ENCODE measurements around the gene BMP7.
A peak's percentile ranks its signal among the peaks of the same experiment; 100 is the strongest.

The BMP7 gene

GRCh38 chr20:57143173-57143572 is 123.3 kb downstream of the BMP7 start:
- Histone ChIP-seq H3K14ac (ENCODE audit: low read length in 2 of 2) (no peak overlapping the region), H3K9me3 (ENCODE audit: control insufficient read depth, low read length) (no peaks in the 10 kb centered on the region), H3K4me1 (ENCODE audit: control insufficient read depth, insufficient read depth, low read depth, low read length) (no peaks in the 10 kb centered on the region), H2BK5ac (ENCODE audit: low read depth, low read length, poor library complexity, severe bottlenecking) (no peak overlapping the region), H3K27ac (ENCODE audit: low read length, poor library complexity, severe bottlenecking) (no peak overlapping the region), H2AK5ac (ENCODE audit: low read length, severe bottlenecking) (no peak overlapping the region), H4K8ac (ENCODE audit: low read length) (no peak overlapping the region), H3K36me3 (ENCODE audit: control insufficient read depth in 1 of 2, insufficient read depth in 2 of 2, low read depth in 1 of 2, low read length in 2 of 2) (no peaks in the 10 kb centered on the region), H4K91ac (ENCODE audit: low read length) (no peak overlapping the region), H2BK12ac (ENCODE audit: low read length in 2 of 2) (no peak overlapping the region), H2AFZ (ENCODE audit: low read depth, low read length) (no peak overlapping the region), H3K23ac (ENCODE audit: low read length in 2 of 2) (no peak overlapping the region), H3K27me3 (ENCODE audit: control insufficient read depth in 1 of 2, insufficient read depth in 1 of 2, low read length in 2 of 2) (peaks cover 42 to 59% of the 10 kb centered on the region in 2 experiments), H3K4ac (ENCODE audit: low read depth in 1 of 2, low read length in 2 of 2) (no peak overlapping the region), H3K9ac (ENCODE audit: low read length) (no peak overlapping the region), H2BK15ac (ENCODE audit: low read depth, poor library complexity, severe bottlenecking) (no peak overlapping the region), H3K4me3 (ENCODE audit: insufficient read depth in 1 of 2, low read depth in 1 of 2, low read length in 2 of 2) (no peak overlapping the region), H2BK120ac (ENCODE audit: low read depth, low read length) (no peak overlapping the region), H3K4me2 (ENCODE audit: low read length, poor library complexity, severe bottlenecking) (no peak overlapping the region), H3K79me1 (replicated peaks; ENCODE audit: low read length, poor library complexity, severe bottlenecking) (no peaks in the 10 kb centered on the region), H3K18ac (ENCODE audit: low read depth in 1 of 2, low read length in 2 of 2) (no peak overlapping the region)
- 78% methylated on average over 9 of the region's 9 CpGs for WGBS
- no peak for DNase-seq

- no peak overlapping the region for H2BK15ac ChIP-seq (ENCODE audit: low read depth, poor library complexity, severe bottlenecking)
- H3K79me1 ChIP-seq (replicated peaks; ENCODE audit: low read length, poor library complexity, severe bottlenecking): no peaks in the 10 kb centered on the region
- no peak overlapping the region for H2AFZ ChIP-seq (ENCODE audit: low read depth, low read length)
- no peak overlapping the region for H3K4me3 ChIP-seq (ENCODE audit: insufficient read depth in 1 of 2, low read depth in 1 of 2, low read length in 2 of 2)
- no peak overlapping the region for H3K18ac ChIP-seq (ENCODE audit: low read depth in 1 of 2, low read length in 2 of 2)
- no peak overlapping the region for H3K27ac ChIP-seq (ENCODE audit: low read length, poor library complexity, severe bottlenecking)
- H2BK5ac ChIP-seq (ENCODE audit: low read depth, low read length, poor library complexity, severe bottlenecking): no peak overlapping the region
- DNase-seq: no peak
- H3K9me3 ChIP-seq (ENCODE audit: control insufficient read depth, low read length): no peaks in the 10 kb centered on the region
- no peak overlapping the region for H3K4ac ChIP-seq (ENCODE audit: low read depth in 1 of 2, low read length in 2 of 2)
- no peak overlapping the region for H2BK12ac ChIP-seq (ENCODE audit: low read length in 2 of 2)
- H3K27me3 ChIP-seq (ENCODE audit: control insufficient read depth in 1 of 2, insufficient read depth in 1 of 2, low read length in 2 of 2): peaks cover 37 to 53% of the 10 kb centered on the region in 2 experiments
- H2BK120ac ChIP-seq (ENCODE audit: low read depth, low read length): no peak overlapping the region
- H3K14ac ChIP-seq (ENCODE audit: low read length in 2 of 2): no peak overlapping the region
- H2AK5ac ChIP-seq (ENCODE audit: low read length, severe bottlenecking): no peak overlapping the region
- H3K4me2 ChIP-seq (ENCODE audit: low read length, poor library complexity, severe bottlenecking): no peak overlapping the region
- H3K36me3 ChIP-seq (ENCODE audit: control insufficient read depth in 1 of 2, insufficient read depth in 2 of 2, low read depth in 1 of 2, low read length in 2 of 2): no peaks in the 10 kb centered on the region
- WGBS: 84% methylated on average over 12 of the region's 12 CpGs
- no peak overlapping the region for H4K91ac ChIP-seq (ENCODE audit: low read length)
- no peaks in the 10 kb centered on the region for H3K4me1 ChIP-seq (ENCODE audit: control insufficient read depth, insufficient read depth, low read depth, low read length)
- H4K8ac ChIP-seq (ENCODE audit: low read length): no peak overlapping the region
- no peak overlapping the region for H3K9ac ChIP-seq (ENCODE audit: low read length)
- H3K23ac ChIP-seq (ENCODE audit: low read length in 2 of 2): no peak overlapping the region
These were observed 123.8 kb downstream of the BMP7 start for GRCh38 chr20:57142667-57143066.

GRCh38 chr20:57141492-57141891 is 124.9 kb downstream of the BMP7 start:
- Histone ChIP-seq H3K4me2 (ENCODE audit: low read length, poor library complexity, severe bottlenecking) (no peak overlapping the region), H3K9ac (ENCODE audit: low read length) (no peak overlapping the region), H3K4me3 (ENCODE audit: insufficient read depth in 1 of 2, low read depth in 1 of 2, low read length in 2 of 2) (no peak overlapping the region), H2BK120ac (ENCODE audit: low read depth, low read length) (no peak overlapping the region), H3K36me3 (ENCODE audit: control insufficient read depth in 1 of 2, insufficient read depth in 2 of 2, low read depth in 1 of 2, low read length in 2 of 2) (no peaks in the 10 kb centered on the region), H3K9me3 (ENCODE audit: control insufficient read depth, low read length) (no peaks in the 10 kb centered on the region), H3K27me3 (ENCODE audit: control insufficient read depth in 1 of 2, insufficient read depth in 1 of 2, low read length in 2 of 2) (peaks cover 31 to 45% of the 10 kb centered on the region in 2 experiments), H4K91ac (ENCODE audit: low read length) (no peak overlapping the region), H3K18ac (ENCODE audit: low read depth in 1 of 2, low read length in 2 of 2) (no peak overlapping the region), H2BK5ac (ENCODE audit: low read depth, low read length, poor library complexity, severe bottlenecking) (no peak overlapping the region), H3K4ac (ENCODE audit: low read depth in 1 of 2, low read length in 2 of 2) (no peak overlapping the region), H2AK5ac (ENCODE audit: low read length, severe bottlenecking) (no peak overlapping the region), H3K14ac (ENCODE audit: low read length in 2 of 2) (no peak overlapping the region), H3K79me1 (replicated peaks; ENCODE audit: low read length, poor library complexity, severe bottlenecking) (no peaks in the 10 kb centered on the region), H3K27ac (ENCODE audit: low read length, poor library complexity, severe bottlenecking) (no peak overlapping the region), H3K4me1 (ENCODE audit: control insufficient read depth, insufficient read depth, low read depth, low read length) (no peaks in the 10 kb centered on the region), H2BK12ac (ENCODE audit: low read length in 2 of 2) (no peak overlapping the region), H4K8ac (ENCODE audit: low read length) (no peak overlapping the region), H3K23ac (ENCODE audit: low read length in 2 of 2) (no peak overlapping the region), H2AFZ (ENCODE audit: low read depth, low read length) (no peak overlapping the region), H2BK15ac (ENCODE audit: low read depth, poor library complexity, severe bottlenecking) (no peak overlapping the region)
- DNase-seq: no peak
- 89% methylated on average over 1 of the region's 1 CpG for WGBS

- no peak overlapping the region for H4K91ac ChIP-seq (ENCODE audit: low read length)
- H2BK5ac ChIP-seq (ENCODE audit: low read depth, low read length, poor library complexity, severe bottlenecking): no peak overlapping the region
- DNase-seq: no peak
- no peak overlapping the region for H3K18ac ChIP-seq (ENCODE audit: low read depth in 1 of 2, low read length in 2 of 2)
- no peak overlapping the region for H2AK5ac ChIP-seq (ENCODE audit: low read length, severe bottlenecking)
- H3K27ac ChIP-seq (ENCODE audit: low read length, poor library complexity, severe bottlenecking): no peak overlapping the region
- H3K14ac ChIP-seq (ENCODE audit: low read length in 2 of 2): peak overlapping the region in 1 of 2 experiments; percentile 20
- no peak overlapping the region for H3K23ac ChIP-seq (ENCODE audit: low read length in 2 of 2)
- H2AFZ ChIP-seq (ENCODE audit: low read depth, low read length): no peak overlapping the region
- H3K36me3 ChIP-seq (ENCODE audit: control insufficient read depth in 1 of 2, insufficient read depth in 2 of 2, low read depth in 1 of 2, low read length in 2 of 2): no peaks in the 10 kb centered on the region
- peaks cover 28 to 43% of the 10 kb centered on the region in 2 experiments for H3K27me3 ChIP-seq (ENCODE audit: control insufficient read depth in 1 of 2, insufficient read depth in 1 of 2, low read length in 2 of 2)
- H3K4me1 ChIP-seq (ENCODE audit: control insufficient read depth, insufficient read depth, low read depth, low read length): no peaks in the 10 kb centered on the region
- no peaks in the 10 kb centered on the region for H3K79me1 ChIP-seq (replicated peaks; ENCODE audit: low read length, poor library complexity, severe bottlenecking)
- H3K4ac ChIP-seq (ENCODE audit: low read depth in 1 of 2, low read length in 2 of 2): no peak overlapping the region
- H2BK15ac ChIP-seq (ENCODE audit: low read depth, poor library complexity, severe bottlenecking): no peak overlapping the region
- WGBS: 68% methylated on average over 7 of the region's 7 CpGs
- H3K9me3 ChIP-seq (ENCODE audit: control insufficient read depth, low read length): no peaks in the 10 kb centered on the region
- no peak overlapping the region for H3K9ac ChIP-seq (ENCODE audit: low read length)
- H4K8ac ChIP-seq (ENCODE audit: low read length): no peak overlapping the region
- H2BK120ac ChIP-seq (ENCODE audit: low read depth, low read length): no peak overlapping the region
- H2BK12ac ChIP-seq (ENCODE audit: low read length in 2 of 2): no peak overlapping the region
- no peak overlapping the region for H3K4me2 ChIP-seq (ENCODE audit: low read length, poor library complexity, severe bottlenecking)
- no peak overlapping the region for H3K4me3 ChIP-seq (ENCODE audit: insufficient read depth in 1 of 2, low read depth in 1 of 2, low read length in 2 of 2)
These were observed 126.0 kb downstream of the BMP7 start for GRCh38 chr20:57140416-57140965.
